NCI-H345 treated with DMSO at 0.1 percent for 48 hours (cell line): Measurements from ENCODE around the gene CISH.

Experiments used
- DNase-seq: peaks from one replicate; lab custom pipeline; 2025; ENCODE audit not compliant: unreplicated experiment; lab: John Stamatoyannopoulos, UW

CISH gene

DNA sequence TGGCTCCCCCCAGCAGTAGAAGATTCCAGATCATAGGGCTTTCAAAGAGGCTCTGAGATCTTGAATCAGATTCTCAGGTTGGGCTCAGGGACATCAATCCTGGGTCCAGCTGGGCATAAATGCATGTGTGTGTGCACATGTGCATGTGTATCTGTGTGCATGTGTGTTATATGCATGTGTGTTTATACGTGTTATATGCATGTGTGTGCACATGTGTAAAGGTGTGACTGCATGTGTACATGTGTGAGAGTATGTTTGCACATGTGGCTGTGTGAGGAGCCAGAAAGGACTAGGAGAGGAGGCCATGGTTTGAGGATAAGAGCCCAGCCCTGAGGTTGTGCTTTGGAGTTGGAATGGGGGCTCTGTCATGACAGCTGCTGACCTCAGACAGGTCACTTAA, 3.6 kb upstream of the CISH start:
- DNase-seq, result no peak

DNA sequence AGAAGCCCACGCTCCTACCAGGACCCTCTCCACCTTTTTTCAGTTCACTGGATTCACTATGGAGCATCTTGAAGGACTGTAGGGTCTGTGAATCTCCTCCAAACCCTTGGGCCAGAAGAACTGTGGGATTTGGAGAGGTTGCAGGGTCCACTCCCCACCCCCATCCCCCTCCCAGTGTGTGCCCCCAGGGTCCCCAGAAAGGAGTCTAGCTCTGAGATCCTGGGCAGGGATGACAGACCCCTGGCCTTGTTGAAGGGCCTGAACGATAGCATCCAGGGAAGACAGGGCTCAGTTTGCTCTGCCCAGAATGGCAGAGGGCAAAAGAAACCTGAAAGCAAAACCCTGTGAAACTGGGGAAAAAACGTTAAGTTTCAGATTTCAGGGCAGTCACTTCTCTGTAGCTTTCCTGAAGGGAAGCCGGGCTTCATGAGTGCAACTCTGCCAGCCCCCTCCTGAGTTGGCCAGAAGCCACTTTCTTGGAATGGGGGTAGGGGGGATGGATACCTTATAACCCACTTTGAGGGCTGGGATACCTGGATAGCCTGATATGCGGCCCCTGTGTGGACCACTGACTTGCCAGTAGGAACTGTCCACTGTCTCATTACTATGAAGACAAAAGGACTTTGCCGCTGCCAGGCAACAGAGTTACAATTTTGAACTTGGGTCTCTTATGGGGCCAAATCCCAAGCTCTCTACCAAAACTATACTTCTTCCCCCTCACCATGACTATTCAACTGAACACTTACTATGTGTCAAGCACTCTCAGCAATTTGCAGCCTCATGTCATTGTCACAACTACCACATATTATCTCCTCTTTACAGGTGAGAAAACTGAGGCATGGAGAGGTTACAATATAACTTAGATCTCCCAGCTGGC, 1.6 kb upstream of the CISH start:
- no peak for DNase-seq

DNA sequence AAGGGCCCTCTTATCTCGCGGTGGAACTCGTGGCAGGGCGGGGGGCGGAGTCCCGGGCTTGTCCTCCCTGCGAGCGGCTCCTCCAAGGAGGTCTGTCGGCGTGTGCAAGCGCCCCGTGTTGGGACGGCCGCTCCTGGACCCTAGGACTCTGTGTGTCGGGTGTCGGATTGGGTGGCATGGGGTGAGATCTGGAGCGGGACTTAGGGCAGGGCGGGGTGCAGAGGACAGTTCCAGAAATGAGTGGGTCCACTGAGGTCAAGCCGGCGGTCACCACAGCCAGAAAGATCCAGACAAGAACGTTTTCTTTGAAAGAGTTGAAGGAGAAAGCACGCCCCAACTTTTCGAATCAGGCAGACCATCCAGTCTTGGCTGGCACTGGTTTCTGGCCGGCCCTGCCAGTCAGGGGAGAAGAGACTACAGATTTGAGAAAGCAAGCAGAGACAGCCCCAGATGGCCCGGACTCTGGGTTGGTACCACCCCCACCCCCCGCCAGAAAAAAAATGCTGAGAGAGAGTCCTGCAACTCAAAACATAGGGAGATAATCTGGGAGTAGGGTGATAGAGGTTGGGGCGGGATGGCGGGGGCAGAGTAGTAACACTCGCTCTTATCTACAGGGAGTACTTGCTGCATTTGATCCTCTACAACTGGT, 784 bp upstream of the CISH start:
- no peak for DNase-seq

DNA sequence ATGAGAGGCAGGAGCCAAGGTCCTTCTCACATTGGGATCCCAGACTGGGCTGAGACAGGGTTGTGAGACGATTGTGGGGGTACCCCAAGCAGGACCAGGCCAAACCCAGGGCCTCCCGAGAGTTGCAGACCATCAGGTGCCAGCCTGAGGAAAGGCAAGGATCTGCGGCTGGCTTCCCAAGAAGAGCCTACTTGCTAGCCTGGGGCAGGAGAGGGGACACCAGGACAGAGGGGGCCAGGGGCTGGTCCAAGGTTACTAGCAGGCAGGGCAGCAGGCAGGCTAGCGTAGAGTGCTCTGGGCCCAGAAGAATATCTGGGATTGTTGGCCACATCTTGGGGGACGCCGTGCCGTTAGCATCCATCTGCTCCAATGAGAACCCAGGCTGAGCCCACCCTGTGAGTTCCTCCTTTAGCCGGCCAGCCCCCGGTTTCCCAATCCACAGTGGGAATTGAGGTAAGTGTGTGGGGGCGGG, 546 bp downstream of the CISH start:
- DNase-seq, result no peak

DNA sequence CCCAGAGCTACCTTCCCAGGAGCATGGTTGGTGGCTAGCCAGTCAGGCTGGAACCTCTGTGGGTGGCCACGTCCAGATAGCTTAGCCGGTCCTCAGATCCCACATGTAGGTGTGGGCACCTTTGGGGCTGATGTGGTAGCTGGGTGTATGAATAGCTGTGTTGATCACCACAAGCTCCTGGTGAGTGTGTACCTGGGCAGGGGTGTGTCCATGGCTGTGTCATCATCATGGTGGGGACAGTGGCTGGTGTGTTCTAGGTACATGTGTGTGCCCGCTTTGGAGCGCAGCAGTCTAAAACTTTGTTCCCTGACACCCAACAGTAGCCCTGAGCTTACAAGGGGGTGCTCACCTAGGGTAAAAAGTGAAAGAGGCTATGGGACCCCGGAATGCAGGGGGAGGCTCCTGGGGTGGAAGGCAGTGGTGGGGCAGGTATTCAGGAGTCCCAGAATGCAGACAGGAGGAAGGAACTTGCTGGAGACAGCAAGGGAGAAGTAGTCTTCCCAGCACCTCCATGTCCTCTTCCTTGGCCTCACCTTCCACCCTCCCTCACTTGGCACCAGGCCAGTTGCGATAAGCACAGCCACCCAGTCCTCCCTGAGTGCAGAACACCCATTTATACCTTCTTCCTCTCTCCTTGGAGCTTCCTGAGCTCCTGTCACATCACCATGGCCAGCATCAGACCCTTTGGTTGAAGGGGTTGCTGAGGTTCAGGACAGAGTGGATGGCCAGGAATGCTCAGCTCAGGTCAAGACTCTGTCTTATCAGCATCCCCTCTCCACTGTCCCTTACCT, 1.2 kb downstream of the CISH start:
- no peak for DNase-seq

DNA sequence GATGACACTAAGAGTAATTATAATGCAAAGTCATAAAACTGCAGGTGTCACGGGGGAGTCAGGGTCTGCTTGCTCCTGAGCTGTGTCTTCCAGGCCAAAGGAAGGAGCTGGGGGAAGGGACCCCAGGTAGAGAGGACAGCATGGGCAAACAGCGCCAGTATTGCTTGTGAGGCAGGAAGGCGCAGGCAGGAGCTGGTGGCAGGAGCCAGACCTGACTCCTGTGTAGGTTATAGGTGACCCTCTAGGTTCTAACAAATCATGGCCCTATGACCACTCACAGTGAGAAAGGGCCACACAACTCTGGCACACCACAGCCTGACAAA, 1.9 kb downstream of the CISH start:
- no peak for DNase-seq

DNA sequence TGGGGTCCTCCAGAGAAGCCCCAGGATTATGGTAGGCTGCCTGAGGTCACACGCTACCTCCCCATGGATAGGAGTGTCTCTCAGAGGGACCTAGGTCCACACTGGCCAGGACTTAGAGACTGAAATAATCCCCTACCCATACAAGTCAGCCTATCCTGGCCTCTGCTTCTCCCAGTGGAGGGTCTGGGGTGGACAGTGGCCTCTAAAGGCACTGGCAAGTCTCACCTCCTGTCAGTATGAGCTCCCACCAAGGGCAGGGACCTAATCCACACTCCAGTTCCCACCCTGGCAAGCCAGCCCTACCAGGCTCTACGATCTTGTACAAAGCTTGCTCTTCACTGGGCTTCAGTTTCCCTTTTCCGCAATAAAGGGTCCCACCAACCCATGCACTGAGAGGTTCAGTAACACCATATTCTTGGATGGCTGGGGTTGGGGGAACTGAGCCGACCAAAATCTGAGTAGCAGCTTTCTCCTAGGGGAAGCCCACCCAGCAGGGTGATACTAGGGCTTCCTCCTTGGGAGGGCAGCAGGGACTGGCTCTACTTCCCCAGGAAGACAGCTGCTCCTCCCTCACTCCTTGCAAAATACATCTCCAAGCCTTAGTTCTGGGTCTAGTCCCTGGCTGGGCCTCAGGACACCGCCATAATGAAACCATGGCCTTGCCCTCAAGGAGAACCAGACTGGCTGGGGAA, 2.4 kb downstream of the CISH start:
- no peak for DNase-seq

DNA sequence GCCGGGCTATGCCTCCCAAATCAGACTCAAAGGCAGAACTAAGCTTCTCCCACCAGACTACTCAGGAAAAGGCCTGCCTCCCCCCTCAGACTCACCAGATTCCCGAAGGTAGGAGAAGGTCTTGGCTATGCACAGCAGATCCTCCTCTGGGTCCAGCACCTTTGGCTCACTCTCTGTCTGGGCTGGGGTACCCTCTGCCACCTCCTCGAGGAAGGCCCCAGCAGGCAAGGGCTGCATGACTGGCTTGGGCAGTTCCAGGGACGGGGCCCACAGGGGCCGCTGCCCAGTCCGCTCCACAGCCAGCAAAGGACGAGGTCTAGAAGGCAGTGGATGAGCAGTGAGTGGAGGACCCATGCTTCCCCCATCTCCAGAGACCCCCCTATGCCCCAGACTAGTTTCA, 3.3 kb downstream of the CISH start:
- no peak for DNase-seq

DNA sequence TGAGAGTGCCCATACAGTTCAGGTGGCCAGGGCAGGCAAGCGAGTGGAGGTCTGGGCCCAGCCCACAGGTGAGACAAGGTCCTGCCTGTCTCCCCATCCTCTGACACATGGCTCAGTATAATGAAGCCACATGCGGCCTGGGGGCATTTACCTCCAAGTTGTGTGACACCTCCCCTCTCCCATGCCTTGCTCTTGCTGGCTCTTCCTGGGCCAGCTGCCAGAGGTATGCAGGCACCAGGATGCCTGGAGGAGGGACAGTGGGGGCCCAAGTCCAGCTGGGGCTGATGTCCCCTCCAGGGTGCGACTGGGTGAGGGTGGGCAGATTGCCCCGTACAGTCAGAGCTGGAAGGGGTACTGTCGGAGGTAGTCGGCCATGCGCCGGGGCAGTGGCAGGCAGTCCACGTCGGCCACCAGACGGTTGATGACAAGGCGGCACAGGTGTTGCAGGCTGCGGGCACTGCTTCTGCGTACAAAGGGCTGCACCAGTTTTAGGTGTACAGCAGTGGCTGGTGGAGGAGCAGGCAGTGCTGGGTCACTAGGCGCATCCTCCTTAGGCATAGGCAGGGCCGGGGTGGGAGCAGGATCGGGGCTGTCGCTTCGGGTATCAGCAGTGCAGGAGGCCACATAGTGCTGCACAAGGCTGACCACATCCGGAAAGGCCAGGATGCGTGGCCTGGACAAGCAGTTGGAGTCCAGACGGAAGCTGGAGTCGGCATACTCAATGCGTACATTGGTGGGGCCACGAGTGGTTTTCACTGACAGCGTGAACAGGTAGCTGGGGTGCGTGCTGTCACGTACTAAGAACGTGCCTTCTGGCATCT, 4.1 kb downstream of the CISH start:
- DNase-seq, result no peak

DNA sequence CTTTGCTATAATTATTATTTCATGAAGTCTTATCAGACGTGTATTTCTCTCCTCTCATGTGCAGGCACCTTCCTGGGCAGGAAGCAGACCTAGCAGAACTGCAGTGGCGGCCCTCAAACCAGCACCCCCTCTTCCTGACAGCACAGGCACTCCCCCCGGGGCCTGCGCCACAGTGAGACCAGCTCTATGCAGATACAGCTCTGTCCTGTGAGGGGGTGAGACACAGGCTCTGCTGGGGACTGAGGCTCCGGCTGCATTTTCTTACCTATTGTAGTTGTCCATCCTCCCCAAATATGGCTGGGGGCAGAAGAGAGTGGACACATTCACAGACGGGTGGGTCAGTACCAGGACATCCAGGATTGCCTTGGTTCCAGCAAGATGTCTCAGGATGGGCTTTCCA, 5.0 kb downstream of the CISH start:
- no peak for DNase-seq

DNA sequence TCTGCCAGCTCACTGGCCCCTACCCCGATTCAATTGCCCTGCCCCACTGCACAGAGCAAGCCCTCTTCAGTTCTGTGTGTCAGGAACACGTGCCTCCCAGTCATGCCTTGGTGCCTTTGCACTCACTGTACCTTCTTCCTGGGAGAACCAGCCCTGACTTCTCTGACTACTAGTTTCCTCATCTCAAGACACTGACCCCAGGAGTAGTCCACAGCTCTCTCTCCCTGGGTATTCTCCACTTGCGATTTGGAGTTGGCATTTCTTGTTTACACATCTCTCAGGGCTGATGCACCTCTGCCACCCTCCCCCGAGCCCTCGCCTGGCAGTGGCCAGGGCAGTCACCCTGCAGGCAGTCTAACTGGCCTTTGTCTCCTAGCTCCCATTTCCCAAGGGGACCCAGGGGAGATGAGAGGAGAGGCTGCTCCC, 5.7 kb downstream of the CISH start:
- DNase-seq, result no peak

DNA sequence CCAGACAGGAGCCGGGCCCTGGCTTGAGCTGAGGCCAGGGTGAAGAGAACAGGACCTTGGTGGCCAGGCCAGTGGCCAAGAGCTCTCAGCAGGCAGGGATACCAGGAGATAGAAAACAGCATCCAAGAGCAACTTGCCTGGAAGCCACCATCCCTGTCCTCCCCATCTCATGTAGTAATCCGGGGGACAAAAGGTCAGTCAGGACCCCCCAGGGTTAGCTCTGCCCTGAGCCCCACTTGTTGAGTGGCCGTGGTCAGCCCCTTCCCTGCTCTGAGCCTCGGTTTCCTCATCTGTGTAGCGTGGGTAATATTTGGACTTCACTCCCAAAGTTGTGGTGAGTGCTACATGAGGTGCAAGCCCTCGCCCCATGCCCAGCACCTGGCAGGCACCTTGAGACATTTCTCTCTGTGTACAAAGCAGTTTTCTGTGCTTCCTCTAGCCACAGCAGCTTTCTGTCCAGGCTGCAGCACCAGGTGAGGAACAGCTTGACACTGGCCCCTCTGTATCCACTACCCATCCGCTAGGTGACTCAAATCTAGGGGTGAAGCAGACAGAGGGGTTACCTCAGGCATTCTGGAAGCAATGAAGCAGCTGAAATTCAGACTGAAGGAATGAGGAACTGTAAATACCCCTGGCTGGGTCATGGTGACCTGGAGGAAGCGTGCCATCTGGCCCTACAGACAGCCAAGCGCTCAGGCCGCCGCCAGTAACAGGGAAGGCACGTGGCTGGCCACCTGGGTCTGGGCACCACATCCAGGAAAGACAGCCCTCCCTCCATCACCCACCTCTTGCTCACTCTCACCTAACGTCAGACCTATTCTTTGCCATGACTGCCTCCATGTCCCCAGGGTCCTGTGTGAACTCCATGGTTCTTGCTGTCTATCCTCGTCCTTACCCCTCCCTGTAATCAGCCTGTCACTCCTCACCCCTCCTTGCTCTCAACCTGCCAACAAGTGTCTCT, 6.7 kb downstream of the CISH start:
- no peak for DNase-seq

DNA sequence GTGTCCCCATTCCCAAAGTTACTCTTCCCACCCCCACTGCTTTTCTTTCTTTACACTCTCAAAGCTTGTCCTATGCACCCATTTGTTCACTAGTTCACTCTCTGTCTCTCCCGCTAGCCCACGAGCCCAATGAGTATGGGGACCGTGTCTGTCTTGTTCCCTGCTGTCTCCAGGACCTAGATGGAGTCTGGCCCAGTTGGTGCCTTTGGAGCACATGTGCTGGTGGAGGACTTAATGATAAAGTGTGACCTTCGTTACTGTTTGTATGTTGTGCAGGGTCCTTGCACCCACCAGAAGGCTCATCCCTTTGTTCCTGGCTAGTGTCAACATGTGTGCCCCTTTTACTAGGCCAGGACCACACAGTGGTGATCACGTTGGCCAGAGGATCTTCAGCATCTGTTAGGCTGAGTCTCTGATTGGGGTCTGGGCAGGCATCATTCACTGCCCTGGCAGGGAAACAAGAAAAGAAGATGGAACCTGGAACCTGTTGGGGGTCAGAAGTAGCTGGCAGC, 7.4 kb downstream of the CISH start:
- no peak for DNase-seq

DNA sequence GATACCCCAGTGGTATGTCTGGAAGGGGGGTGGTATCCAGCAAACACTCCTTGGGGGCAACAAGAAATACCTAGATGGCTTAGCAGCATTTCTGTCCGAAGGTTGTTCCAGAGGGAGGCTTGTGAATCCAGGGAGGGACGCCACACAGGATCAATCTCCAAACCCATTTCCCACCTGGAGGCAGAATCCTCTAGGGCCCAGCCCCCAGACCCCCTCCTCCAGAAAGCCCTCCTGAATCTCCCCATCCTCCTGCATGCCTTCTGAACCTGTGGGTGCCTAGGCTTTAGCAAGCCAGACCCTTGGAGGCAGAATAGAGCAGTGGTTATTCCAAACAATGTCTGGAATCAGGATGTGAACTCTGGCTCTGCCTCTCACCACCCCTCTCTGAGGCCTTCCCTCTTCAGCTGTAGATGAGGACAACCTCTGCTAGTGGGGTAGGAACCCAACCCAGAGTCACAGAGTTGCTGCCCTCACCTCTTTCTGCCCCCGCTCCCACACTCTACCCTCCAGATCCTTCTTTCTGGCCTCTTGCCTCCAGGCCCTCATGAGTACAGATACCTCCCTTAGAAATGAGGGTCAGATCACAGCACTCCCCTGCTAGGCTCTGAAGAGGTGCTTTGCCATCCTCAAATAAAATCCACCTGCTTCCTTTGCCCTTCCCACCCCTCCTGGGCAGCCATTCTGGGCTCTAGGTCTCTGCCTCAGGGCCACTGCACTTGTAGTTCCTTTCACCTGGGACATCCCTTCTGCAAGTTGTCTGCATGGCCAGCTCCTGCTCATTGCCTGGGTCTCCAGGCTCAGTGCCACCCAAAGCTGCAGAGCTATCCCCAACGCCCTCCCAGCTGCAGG, 8.1 kb downstream of the CISH start:
- no peak for DNase-seq

DNA sequence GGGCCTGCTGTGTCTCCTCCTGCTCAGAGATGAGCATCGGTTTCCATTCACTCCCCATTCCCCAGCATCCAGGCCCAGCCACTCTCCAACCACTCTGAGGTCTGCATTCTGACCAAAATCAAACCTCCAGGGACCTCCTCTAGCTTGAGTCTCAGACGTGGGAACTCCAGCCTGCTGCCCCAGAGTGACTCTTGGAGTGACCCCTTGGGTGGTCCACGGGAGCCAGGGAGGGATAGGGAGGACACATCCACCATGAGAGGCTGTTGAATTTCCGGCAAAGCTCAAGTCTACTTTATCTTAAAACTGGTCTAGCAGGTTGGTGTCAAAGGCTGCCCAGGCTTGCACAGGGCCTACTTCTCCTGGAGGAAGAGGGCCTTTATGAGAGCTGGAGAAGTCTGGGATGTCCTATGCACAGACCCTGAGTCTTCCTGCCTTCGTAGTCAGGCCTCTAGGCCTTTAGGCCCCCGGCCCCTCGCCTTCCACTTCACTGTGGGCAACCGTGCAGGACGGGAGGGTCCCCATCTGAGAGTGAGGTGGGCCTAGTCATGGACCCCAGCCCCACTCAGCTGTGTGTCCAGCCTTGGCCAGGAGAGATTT, 8.9 kb downstream of the CISH start:
- DNase-seq, result no peak

DNA sequence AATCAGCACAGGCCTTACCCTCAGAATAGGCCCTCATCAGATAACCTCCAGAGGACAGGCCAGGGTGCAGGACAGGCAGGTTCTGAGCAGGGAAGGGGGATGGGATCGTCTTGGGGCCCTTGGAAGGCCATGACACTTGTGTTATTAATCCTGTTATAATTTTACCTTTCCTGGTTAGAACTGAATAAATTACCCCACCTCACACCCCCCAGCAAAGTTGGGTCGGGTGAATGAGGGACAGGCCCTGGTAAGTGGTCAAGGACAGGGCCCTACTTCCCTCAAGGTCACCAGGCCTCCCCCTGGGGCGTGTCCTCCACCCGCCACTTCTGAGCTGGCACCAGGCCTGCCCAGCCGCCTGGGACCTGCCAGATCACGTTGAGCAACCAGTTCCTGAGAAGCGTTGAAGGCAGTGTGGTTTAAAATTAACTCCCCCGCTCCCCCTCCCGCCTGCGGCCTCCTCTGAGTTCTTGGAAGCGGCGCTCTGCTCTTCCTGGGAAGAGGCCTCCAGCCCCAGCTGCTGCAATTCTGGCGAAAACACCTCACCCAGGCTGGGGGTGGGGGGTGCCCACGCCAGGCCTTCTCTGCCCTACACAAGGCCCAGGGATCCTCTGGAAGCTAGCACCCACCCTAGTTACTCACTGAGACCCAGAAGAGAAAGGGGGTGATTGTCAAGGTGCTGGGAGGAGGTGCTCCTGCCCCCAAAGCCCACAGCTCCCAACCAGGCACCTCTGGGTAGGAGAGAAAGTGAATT, 10.6 kb downstream of the CISH start:
- peak; percentile 59 for DNase-seq

DNA sequence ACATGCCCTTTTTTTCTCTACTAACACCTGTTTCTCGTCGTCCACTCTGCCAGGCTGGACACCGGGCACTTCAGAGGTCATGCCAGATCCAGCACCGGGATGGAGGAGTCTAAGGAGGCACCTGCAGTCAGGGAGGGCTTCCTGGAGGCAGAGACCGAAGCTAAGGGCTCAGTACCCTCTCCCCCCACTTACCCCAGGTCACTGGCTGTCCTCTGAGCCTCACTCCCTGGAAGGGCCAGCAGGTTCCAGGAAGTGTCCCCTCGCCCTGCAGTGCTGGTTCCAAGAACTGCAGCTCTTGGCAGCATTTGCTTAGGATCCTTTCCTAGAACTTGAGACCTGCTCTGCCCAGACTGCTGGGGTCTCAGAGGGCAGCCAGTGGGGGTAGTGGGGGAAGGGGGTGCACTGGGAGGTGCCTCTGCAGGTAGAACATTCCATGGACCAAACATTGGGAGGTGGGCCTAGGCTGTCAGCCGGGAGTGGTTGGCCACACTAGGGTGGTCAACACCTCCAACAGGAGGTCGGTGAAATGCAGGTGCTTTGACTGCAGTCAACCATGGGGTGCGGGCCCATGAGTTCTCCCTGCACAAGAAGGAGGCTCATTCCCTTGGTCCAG, 11.3 kb downstream of the CISH start:
- no peak for DNase-seq
